A549 (cell line): ENCODE data around the gene IFRD2. TPM values are rescaled to one million over a fixed set of nuclear protein-coding genes. Genes with fewer than 3 reads are reported as not detected.
A peak's percentile ranks its signal among the peaks of the same experiment; 100 is the strongest.

Source experiments
- ATAC-seq, 2 experiments: fragments of 200-7000 bp in 1 of 2; fragments of >200 bp in 1 of 2; cut with Nextera tagmentation in 1 of 2; cut with Tn5 transposase in 1 of 2; 3 replicates each; pipeline versions ENCODE4 v1.8.0 to v1.9.1; 2018 to 2020; ENCODE audit warnings: mild to moderate bottlenecking in 1 of 2, moderate library complexity in 1 of 2
- CTCF ChIA-PET: fragments of 300-600 bp; sonication (Branson Sonifier 250); formaldehyde crosslinking; extraction: SDS; loops from one replicate; lab custom pipeline; 2021; ENCODE audit warnings: antibody characterized with exemption, inconsistent platforms; lab: Yijun Ruan, JAX
- POLR2A ChIA-PET: fragments of 350-600 bp; formaldehyde crosslinking; extraction: SDS; loops from one replicate; lab custom pipeline; 2021; ENCODE audit warnings: antibody characterized with exemption, inconsistent platforms; lab: Yijun Ruan, JAX
- DNase-seq, 2 experiments: peaks; one replicate each; pipeline versions ENCODE4 v3.0.0 to v3.0.0-alpha.2; 2011 to 2016; ENCODE audit warnings: low read depth in 1 of 2, low spot score in 1 of 2
- FAIRE-seq: peaks from 2 replicates; lab custom pipeline; 2011; peaks lifted over from hg19 to GRCh38; lab: Jason Lieb, UNC
- H3K27ac ChIP-seq, 2 experiments: fragments of >200 bp; sonication (Bioruptor Twin); formaldehyde crosslinking; 3 replicates each; pipeline ENCODE4 v1.5.1; 2016 to 2017
- H3K4me1 ChIP-seq: fragments of >200 bp; sonication (Bioruptor Twin); formaldehyde crosslinking; 3 replicates; pipeline ENCODE4 v1.6.1; 2016
- H3K4me2 ChIP-seq: fragments of >200 bp; sonication (Bioruptor Twin); formaldehyde crosslinking; 3 replicates; pipeline ENCODE4 v1.6.1; 2016
- H3K4me3 ChIP-seq: fragments of >200 bp; sonication (Bioruptor Twin); formaldehyde crosslinking; 3 replicates; pipeline ENCODE4 v1.5.1; 2016
- H3K9me3 ChIP-seq: fragments of >200 bp; sonication (Bioruptor Twin); formaldehyde crosslinking; 3 replicates; pipeline ENCODE4 v1.6.1; 2016
- FOSB ChIP-seq: fragments of 250-450 bp; sonication (Bioruptor Pico); IDR thresholded peaks from 2 replicates; pipeline ENCODE4 v1.5.0; 2020; ENCODE audit warnings: mild to moderate bottlenecking, moderate library complexity
- FOXS1 ChIP-seq: fragments of 250-450 bp; sonication (Bioruptor Pico); IDR thresholded peaks from 2 replicates; pipeline ENCODE4 v1.5.0; 2020; ENCODE audit warnings: mild to moderate bottlenecking, moderate library complexity
- HOXA7 ChIP-seq: fragments of 250-450 bp; sonication (Bioruptor Pico); IDR thresholded peaks from 2 replicates; pipeline ENCODE4 v1.5.0; 2020; ENCODE audit warnings: mild to moderate bottlenecking, moderate library complexity
- HOXB13 ChIP-seq: fragments of 250-450 bp; sonication (Bioruptor Pico); IDR thresholded peaks from 2 replicates; pipeline ENCODE4 v1.5.0; 2020; ENCODE audit warnings: low read depth, mild to moderate bottlenecking, moderate library complexity
- HOXB5 ChIP-seq: fragments of 250-450 bp; sonication (Bioruptor Pico); IDR thresholded peaks from 2 replicates; pipeline ENCODE4 v1.5.0; 2020; ENCODE audit warnings: mild to moderate bottlenecking, moderate library complexity
- JUN ChIP-seq, 2 experiments: fragments of >200 bp; sonication (Bioruptor Twin); formaldehyde crosslinking; IDR thresholded peaks; 2 replicates in 1 of 2; 3 replicates in 1 of 2; pipeline ENCODE4 v1.6.1; 2016 to 2017
- KDM5A ChIP-seq: fragments of 200-600 bp; sonication (generic); IDR thresholded peaks from 2 replicates; pipeline ENCODE4 v1.6.1; 2016; ENCODE audit warnings: antibody characterized with exemption, mild to moderate bottlenecking
- MAFK ChIP-seq: fragments of 450-650 bp; IDR thresholded peaks from 2 replicates; pipeline ENCODE4 v1.6.1; 2014; ENCODE audit not compliant: partially characterized antibody
- NFE2L2 ChIP-seq: fragments of 150-350 bp; conservative IDR thresholded peaks from 2 replicates; pipeline ENCODE4 v1.6.1; 2014; ENCODE audit warnings: low read length
- PHF8 ChIP-seq: fragments of 200-600 bp; sonication (generic); IDR thresholded peaks from 2 replicates; pipeline ENCODE4 v1.6.1; 2016; ENCODE audit warnings: low read depth, mild to moderate bottlenecking, antibody characterized with exemption, moderate library complexity, borderline replicate concordance
- POLR2A ChIP-seq: IDR thresholded peaks from 2 replicates; pipeline ENCODE4 v1.6.1; 2012; ENCODE audit warnings: mild to moderate bottlenecking, low read length
- RCOR1 ChIP-seq: fragments of 150-350 bp; IDR thresholded peaks from 2 replicates; pipeline ENCODE4 v1.6.1; 2014; ENCODE audit warnings: antibody characterized with exemption, low read length, low read depth
- TFCP2L1 ChIP-seq: fragments of 250-450 bp; sonication (Bioruptor Pico); IDR thresholded peaks from 2 replicates; pipeline ENCODE4 v1.5.0; 2021; ENCODE audit warnings: mild to moderate bottlenecking
- ZNF302 ChIP-seq: fragments of 250-450 bp; sonication (Bioruptor Pico); IDR thresholded peaks from 2 replicates; pipeline ENCODE4 v1.9.0; 2021; ENCODE audit warnings: inconsistent platforms, mild to moderate bottlenecking, moderate library complexity
- WGBS: methylation state at CpG from one replicate; pipeline ENCODE4 v1.1.6; 2017; ENCODE audit errors: missing lambda C conversion rate; 5-methylcytosine and 5-hydroxymethylcytosine counted together
- polyA plus RNA-seq, 4 experiments: library from polyadenylated mRNA; depleted of rRNA in 3 of 4; stranded (reverse); fragments of >200 nt; fragmentation: RNase III in 1 of 4; extraction: RNeasy Plus Mini Kit Qiagen cat#74134 plus additional on column Dnase treatment in 1 of 4; gene quantifications; 2 replicates in 3 of 4; 3 replicates in 1 of 4; pipeline ENCODE4 v1.2.3, GENCODE V29; 2011 to 2017
- TF ChIP-seq, protein P1 (sequence below): fragments of 150-350 bp; IDR thresholded peaks from 2 replicates; pipeline ENCODE4 v1.6.1; 2014; ENCODE audit warnings: low read depth, mild to moderate bottlenecking, low read length
- TF ChIP-seq, protein P2 (sequence below): IDR thresholded peaks from 2 replicates; pipeline ENCODE4 v1.6.1; 2012

IFRD2 gene
- polyA plus RNA-seq, 2 of the 4 experiments (the other 2 are of a cell fraction): 42.2 to 79.7 TPM

DNA sequence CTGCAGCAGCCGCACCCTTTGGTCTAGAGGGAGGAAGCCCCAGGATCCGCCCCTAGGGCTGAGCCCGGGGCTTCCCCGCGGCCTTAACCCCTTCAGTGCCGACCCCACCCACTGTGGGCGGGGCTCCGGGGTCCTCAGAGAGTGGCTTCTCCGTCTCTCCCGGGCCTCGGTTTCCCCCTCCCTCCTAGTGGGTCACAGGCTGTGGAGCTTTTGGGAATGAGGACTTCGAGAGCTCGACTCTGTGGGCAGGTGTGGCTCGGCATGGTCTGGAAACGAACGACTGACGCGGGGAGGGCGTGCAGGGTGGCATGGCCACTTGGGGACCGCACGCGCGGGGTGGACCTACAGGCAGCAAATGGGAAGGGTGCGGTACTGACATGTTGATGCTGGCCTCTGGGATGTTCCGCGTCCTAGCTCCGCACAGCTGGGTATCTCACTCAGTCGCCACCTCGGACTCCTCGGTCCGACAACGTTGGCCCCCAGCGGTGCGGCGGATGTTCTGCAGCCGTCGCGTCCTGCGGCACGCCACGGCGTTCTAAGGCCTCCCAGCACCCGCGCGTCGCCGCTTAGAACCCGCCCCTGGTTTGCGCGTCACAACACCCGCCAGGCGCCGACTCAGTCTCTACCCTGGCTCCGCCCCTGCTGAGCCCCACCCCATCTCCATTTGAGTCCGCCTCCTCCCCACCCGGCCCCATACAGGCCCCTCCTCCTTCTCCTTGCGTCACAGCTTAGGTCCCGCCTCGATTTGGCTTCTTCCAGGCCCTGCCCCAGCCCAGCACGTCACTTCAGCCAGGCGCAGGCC, 6.8 kb upstream of the IFRD2 start, which contains the start of the genes HYAL3 and NAA80:
Gene HYAL3, minus strand, starts transcription at position 570 of the 802 bp plus-strand sequence. CDS start 3,803 bp downstream, outside the sequence.
Gene NAA80, minus strand, starts transcription at position 570 of the 802 bp plus-strand sequence. CDS start 1,942 bp downstream, outside the sequence.
- Histone ChIP-seq H3K4me3 (peak within 1 kb of the TSS; percentile 77), H3K9me3 (no peaks in the 10 kb centered on the region), H3K4me1 (peaks cover 26% of the 10 kb centered on the region), H3K4me2 (peak within 1 kb of the TSS; percentile 98), H3K27ac (peak within 1 kb of the TSS; percentile 92 to 98)
- TF ChIP-seq MAFK: no peak
- no peak for TF ChIP-seq ZNF302 (CRISPR knock-in tag)
- no peak for TF ChIP-seq HOXA7 (CRISPR knock-in tag)
- no peak for TF ChIP-seq NFE2L2
- TF ChIP-seq POLR2A: peak; percentile 87
- TF ChIP-seq JUN (IDR thresholded peaks at IDR 0.05): peak in 1 of 2 experiments; percentile 51; a peak in 1 of 5 replicates
- TF ChIP-seq HOXB13 (CRISPR knock-in tag): no peak
- TF ChIP-seq, protein P1, sequence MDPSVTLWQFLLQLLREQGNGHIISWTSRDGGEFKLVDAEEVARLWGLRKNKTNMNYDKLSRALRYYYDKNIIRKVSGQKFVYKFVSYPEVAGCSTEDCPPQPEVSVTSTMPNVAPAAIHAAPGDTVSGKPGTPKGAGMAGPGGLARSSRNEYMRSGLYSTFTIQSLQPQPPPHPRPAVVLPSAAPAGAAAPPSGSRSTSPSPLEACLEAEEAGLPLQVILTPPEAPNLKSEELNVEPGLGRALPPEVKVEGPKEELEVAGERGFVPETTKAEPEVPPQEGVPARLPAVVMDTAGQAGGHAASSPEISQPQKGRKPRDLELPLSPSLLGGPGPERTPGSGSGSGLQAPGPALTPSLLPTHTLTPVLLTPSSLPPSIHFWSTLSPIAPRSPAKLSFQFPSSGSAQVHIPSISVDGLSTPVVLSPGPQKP: no peak
- TF ChIP-seq PHF8: peak; percentile 56; the same call in 1 of the 2 replicates
- TF ChIP-seq FOXS1 (CRISPR knock-in tag): no peak
- TF ChIP-seq, protein P2, sequence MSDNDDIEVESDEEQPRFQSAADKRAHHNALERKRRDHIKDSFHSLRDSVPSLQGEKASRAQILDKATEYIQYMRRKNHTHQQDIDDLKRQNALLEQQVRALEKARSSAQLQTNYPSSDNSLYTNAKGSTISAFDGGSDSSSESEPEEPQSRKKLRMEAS: peak; percentile 77
- peak; percentile 80 to 88 for ATAC-seq
- FAIRE-seq: no peak
- DNase-seq: peak; percentile 80 to 99
- POLR2A ChIA-PET: interaction anchor here (0.5 to 1.4 kb wide), 4 partner anchors 20 to 39 kb away, joined by 3 to 4 read pairs (median 4); no protein-coding TSS in a partner anchor
- CTCF ChIA-PET: interaction anchor here (1.1 to 3.5 kb wide), 9 partner anchors 16 to 104 kb away, joined by 3 to 21 read pairs (median 3); partner anchors contain the start of genes HYAL2 and TUSC2
- WGBS: 0% methylated on average over 9 of the region's 61 CpGs

DNA sequence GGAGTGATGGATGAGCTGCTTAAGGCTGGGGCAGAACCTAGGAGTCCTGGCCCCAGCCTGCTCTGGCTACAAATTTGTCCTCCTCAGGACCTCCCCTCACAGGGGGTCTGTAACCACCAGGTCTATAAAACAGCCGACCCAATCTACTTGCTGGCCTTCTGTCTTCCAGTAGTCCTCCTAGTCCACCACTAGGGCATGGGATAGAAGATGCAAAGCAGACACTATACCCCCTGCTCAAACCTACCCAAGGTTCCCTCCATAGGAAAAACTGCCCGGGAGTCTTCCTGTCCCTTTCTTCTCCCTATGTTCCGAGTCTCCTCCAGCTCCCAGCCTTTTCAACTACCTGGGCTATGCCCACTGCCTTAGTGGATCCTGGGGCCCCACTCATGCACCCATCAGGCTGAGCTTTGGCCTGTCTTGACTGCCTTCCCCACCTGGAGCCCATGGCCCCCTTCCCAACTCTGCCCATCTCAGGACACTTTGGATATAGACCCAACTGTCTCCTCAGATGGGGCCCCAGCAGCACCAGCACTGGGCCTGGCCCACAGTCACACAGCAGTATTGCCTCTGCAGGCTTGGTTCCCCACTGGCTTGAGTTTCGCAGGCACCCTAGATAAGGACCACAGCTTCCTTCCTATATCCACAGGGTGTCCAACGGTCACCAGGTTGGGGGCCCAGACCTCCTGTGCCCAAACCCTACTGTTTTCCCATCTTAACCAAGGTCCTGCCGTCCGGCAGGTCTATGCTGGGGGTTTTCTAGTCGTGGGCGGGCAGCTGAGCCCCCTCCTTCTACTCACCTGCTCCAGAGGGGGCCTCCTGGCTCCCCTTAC, 5.9 kb upstream of the IFRD2 start:
- ATAC-seq: peak; percentile 15 to 16; a peak in 3 of 6 replicates
- H3K27ac ChIP-seq: peak overlapping the region; percentile 92 to 98
- peaks cover 22% of the 10 kb centered on the region for H3K4me1 ChIP-seq
- DNase-seq: peak in 1 of 2 experiments; percentile 32
- no peaks in the 10 kb centered on the region for H3K9me3 ChIP-seq
- peak overlapping the region; percentile 77 for H3K4me3 ChIP-seq
- no peak for TF ChIP-seq RCOR1
- no peak for TF ChIP-seq KDM5A
- no peak for TF ChIP-seq FOSB (CRISPR knock-in tag)
- CTCF ChIA-PET: interaction anchor here (0.8 to 3.5 kb wide), 7 partner anchors 22 to 103 kb away, joined by 3 to 21 read pairs (median 3); partner anchors contain the start of gene HYAL2
- H3K4me2 ChIP-seq: peak overlapping the region; percentile 98
- FAIRE-seq: no peak
- POLR2A ChIA-PET: no interaction called here
- 82% methylated on average over 8 of the region's 9 CpGs for WGBS

DNA sequence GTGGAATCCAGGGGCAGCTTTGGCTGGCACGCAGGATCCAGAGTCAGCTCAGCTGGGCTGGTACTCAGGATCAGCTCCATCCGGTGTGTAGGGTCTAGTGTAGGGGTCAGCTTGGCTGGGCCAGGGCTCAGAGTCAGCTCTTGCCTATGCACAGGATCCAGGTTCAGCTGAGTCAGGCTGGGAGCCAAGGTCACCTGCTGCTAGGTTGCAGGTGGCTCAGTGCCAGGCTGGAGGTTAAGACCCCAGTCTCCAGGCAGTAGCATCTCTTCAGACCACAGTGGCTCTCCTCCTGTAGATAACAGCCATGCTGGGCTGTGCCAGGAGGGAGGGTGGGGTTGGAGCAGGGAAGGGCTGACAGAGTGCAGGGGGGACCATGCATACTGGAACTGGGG, 5.2 kb upstream of the IFRD2 start:
- no peak for FAIRE-seq
- POLR2A ChIA-PET: no interaction called here
- no peak for TF ChIP-seq HOXB5
- no peak for TF ChIP-seq TFCP2L1 (CRISPR knock-in tag)

More for the DNA sequence above, 5.2 kb upstream of the IFRD2 start:
- no peak for DNase-seq
- 100% methylated on average over 1 of the region's 2 CpGs for WGBS
- ATAC-seq: no peak
- H3K4me2 ChIP-seq: no peak overlapping the region
- H3K4me1 ChIP-seq: peaks cover 23% of the 10 kb centered on the region; the same call in 2 of the 3 replicates
- no peak overlapping the region for H3K4me3 ChIP-seq
- CTCF ChIA-PET: interaction anchor here (0.8 to 2.5 kb wide), 4 partner anchors 25 to 50 kb away, joined by 3 to 13 read pairs (median 3); no protein-coding TSS in a partner anchor
- no peaks in the 10 kb centered on the region for H3K9me3 ChIP-seq
- H3K27ac ChIP-seq: no peak overlapping the region
